HG02588 (cell line): ENCODE results near the gene DNAI1.

Source experiments
- ATAC-seq: cut with Tn5 transposase; IDR thresholded peaks from one replicate; pipeline ENCODE4 v1.9.1; 2021; ENCODE audit warnings: mild to moderate bottlenecking, moderate library complexity; ENCODE audit not compliant: unreplicated experiment

The DNAI1 gene

GRCh38 chr9:34510497-34511468 lies 52.2 kb downstream of the DNAI1 start:
- ATAC-seq, result no peak

DNA sequence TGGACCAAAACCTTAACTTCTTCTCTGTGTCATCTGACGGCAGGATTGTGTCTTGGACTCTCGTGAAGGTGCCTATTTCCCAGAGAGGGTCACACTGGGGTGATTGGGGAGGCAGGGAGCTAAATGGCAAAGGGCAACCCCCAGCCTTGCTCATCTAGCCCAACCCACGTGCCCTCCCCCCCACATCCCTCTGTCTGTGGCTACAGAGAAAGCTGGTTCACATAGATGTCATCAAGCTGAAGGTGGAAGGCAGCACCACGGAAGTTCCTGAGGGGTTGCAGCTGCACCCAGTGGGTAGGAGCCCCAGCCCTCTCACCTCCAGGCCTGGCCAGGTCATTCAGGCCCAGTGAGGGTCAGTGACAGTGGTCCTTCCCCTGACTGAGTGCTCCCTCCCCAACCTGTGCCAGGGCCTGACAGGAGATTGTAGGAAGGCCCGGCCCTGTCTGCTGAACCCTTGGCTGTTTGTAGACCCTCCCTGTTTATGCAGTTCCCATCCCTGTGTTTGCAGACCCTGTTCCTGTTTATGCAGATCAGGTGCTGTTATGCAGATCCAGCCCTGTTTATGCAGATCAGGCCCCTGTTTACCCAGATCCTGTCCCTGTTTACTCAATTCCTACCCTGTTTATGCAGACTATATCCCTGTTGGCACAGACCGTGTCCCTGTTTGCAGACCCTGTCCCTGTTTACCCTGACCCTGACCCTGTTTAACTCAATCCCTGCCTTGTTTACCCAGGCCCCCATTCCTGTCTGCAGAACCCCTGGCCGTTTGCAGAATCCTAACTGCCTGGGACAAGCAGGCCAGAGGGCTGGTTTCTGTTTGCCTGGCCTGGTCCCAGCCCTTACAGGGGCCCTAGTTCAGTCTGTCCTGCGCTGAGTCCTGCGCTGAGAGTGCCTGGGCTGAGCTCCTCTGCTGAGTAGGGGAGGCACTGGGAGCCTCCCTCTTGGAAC lies 53.8 kb downstream of the DNAI1 start:
- ATAC-seq, result no peak

DNA sequence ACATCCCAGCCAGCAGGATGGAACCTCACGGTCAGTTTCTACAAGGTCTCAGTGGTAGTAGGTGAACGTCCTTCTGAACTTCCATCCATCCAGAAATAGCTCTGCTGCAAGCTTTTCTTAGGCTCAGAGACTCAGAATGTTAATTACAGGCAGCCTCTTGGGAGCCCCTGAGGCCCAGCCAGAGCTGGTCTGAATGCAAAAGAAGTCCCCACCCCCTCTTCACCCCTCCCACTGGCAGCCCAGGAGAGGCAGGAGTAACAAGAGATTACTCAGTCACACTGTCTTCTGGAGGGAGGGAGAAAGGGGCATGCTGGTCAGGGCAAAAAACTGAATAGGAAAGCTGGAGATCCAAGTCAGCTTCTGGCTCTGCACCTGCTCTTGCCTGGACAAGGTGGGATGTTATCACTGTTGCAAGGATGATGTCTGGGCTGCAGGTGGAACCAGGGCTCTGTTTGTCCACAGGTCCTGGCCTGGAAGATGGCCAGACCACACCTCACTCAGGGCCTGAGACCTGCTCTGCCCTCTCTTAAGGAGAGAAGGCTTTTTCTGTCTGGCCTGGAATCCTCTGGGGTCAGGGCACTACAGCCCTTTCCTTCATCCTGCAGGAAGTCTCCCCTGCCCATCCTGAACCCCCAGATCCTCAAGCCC lies 55.1 kb downstream of the DNAI1 start:
- ATAC-seq, result no peak

DNA sequence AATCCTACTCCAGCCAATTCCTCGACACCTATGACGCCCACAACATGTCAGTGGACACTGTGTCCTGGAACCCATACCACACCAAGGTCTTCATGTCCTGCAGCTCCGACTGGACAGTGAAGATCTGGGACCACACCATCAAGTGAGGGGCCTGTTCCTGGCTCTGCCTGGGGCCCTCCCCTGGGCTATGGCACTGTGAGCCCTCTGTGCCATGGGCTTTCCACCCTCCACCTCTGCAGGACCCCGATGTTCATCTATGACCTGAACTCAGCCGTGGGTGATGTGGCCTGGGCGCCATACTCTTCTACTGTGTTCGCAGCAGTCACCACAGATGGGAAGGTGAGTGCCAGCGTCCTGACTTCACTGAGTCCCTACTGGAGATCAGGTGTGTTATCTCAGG lies 55.8 kb downstream of the DNAI1 start:
- no peak for ATAC-seq

GRCh38 chr9:34514816-34515215 lies 56.2 kb downstream of the DNAI1 start:
- no peak for ATAC-seq

- no peak for ATAC-seq
Measured at GRCh38 chr9:34515959-34516358, 57.4 kb downstream of the DNAI1 start.

- ATAC-seq, result no peak
Measured at GRCh38 chr9:34517185-34517584, 58.6 kb downstream of the DNAI1 start.

DNA sequence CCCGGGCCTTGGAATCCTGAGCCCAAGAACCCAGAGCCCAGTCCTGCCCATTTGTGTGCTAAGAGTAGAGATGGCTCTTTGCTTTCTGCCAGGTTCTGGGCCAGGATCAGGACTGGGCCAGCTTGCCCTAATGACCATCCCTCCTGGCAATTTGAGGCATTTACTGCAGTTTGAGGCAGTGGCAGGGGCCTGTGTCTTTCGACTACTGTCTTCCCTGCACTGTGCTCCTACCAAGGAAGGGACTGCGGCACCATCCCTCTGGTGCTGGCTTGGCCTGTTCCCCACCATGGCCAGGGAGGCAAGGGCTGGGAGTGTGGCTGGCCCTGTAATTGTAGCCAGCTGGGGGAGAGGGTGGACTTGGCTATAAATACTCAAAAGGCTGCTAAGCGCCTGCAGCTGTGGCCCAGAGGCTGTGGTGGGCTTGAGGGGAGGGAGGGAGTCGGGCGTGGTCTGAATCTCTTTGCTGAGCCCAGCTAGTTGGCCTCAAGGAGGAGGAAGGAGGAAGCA lies 59.6 kb downstream of the DNAI1 start:
- no peak for ATAC-seq

DNA sequence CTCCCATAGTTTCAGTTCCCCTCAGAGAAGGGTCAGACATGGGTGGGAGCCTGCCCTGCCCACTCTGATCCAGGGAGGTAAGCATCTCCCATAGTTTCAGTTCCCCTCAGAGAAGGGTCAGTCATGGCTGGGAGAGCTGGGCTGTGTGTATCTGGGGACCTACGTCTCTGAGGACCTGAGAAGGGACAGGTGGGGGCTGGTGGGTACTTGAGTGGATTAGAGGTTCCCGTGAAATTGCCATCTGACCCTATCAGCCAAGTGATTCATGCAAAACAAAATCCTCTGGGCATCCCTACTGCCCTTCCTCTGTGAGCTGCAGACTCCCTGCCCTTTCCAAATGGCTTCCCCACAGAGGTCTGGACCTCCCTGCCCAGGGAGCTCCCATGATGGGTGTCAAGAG lies 60.3 kb downstream of the DNAI1 start:
- ATAC-seq, result no peak

- no peak for ATAC-seq
Measured at GRCh38 chr9:34519321-34520020, 60.9 kb downstream of the DNAI1 start.

DNA sequence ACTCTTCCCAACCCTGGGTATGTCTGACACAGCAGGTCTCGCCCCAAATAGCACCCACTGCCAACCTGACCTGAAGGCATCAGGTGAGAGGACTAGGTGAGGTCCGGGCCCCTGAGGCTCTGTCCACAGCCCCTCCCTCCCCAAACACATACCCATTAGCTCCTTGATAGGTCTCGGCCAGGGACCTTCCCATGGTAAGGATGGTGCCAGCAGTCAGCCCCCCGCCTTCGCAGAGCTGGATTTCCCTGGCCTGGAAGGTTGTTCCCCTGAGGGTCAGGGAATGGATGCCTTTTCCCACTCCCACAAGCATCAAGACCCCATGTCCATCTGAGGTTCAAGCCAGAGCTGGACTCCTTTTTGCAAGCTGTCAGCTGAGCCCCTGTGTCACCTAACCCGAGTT lies 61.5 kb downstream of the DNAI1 start:
- ATAC-seq, result no peak

- no peak for ATAC-seq
Measured at GRCh38 chr9:34520505-34521385, 62.1 kb downstream of the DNAI1 start.

- ATAC-seq, result no peak
Measured at GRCh38 chr9:34521406-34522045, 62.9 kb downstream of the DNAI1 start.

- no peak for ATAC-seq
Measured at GRCh38 chr9:34522091-34522887, 63.7 kb downstream of the DNAI1 start.

GRCh38 chr9:34522971-34523797 lies 64.6 kb downstream of the DNAI1 start, which contains the start of gene ENHO:
Gene ENHO (minus strand): TSS chr9:34522990. CDS start chr9:34521695, 1,295 bp downstream.
- peak; percentile 81 for ATAC-seq

DNA sequence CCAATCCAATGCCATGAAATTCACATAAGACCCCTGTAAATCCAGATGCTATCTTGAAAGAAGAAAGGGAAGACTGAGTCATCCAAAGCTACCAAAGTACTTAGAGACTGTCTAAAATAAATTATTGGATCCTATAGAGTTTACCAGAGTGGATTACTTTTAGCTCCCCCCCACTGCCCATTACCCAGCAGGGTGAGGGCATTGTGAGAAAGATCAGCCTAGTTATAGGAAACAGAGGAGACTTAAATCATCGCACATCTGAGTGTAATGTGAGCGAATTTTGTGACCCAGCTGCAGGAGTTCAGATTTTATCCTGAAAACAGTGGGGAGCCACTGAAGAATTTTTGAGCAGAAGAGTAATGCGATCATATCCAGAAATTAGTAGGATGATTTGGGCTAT lies 65.7 kb downstream of the DNAI1 start:
- no peak for ATAC-seq

DNA sequence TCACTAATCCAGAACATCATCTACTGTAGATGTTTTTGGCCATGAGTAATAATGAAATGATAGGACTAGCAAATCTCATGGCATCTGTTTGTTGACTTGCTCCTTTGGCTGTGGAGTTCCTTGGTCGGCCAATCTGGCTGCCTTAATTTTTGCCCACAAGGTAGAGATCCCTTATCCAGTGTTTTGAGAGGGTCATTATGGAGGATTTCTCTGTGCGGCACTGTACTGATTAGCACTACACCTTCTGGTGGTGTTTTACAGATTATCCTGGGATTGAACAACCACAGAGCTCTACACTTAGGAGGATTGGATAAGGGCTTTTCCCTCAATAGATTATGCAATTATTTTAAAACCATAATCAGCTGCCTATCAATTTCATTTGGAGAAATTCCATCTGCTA lies 67.4 kb downstream of the DNAI1 start:
- ATAC-seq, result no peak
